C4-2B (cell line): ENCODE measurements around the gene FAM156A.
"Not testable (repeated sequence)": the region's sequence is repeated elsewhere in the genome, so short reads cannot be mapped to it uniquely, and the experiment has no call there.

Experiments
- ZFX ChIP-seq: fragments of 450-650 bp; IDR thresholded peaks from 2 replicates; pipeline ENCODE4 v1.6.1; 2017
- TF ChIP-seq, protein P1 (sequence below): fragments of 450-650 bp; conservative IDR thresholded peaks from 2 replicates; pipeline ENCODE4 v1.5.1; 2017; ENCODE audit warnings: mild to moderate bottlenecking

DNA sequence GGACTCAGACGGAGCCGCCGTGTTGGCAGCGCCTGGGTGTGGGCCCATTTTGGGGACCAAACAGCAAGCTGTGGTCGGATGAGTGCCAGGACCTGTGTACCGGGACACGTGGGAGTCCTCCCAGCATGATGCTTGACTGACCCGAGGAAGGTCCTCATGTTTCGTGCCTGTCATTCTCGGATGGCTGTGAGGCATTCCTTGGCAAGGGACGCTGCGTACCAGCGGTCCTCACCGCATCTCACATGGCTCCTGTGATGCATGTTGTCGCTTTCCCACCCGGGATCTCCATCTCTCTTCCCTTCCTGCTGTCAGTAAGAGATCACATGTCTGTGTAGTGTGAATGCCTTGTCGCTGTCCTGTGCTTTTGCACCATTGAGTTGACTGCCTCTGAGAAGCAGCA is 50.4 kb downstream of the FAM156A start:
- TF ChIP-seq, protein P1, sequence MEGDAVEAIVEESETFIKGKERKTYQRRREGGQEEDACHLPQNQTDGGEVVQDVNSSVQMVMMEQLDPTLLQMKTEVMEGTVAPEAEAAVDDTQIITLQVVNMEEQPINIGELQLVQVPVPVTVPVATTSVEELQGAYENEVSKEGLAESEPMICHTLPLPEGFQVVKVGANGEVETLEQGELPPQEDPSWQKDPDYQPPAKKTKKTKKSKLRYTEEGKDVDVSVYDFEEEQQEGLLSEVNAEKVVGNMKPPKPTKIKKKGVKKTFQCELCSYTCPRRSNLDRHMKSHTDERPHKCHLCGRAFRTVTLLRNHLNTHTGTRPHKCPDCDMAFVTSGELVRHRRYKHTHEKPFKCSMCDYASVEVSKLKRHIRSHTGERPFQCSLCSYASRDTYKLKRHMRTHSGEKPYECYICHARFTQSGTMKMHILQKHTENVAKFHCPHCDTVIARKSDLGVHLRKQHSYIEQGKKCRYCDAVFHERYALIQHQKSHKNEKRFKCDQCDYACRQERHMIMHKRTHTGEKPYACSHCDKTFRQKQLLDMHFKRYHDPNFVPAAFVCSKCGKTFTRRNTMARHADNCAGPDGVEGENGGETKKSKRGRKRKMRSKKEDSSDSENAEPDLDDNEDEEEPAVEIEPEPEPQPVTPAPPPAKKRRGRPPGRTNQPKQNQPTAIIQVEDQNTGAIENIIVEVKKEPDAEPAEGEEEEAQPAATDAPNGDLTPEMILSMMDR, result not testable (repeated sequence)
- TF ChIP-seq ZFX, result not testable (repeated sequence)
